GM12878 (cell line): ENCODE data around the gene IFNAR1. TPM values are rescaled to one million over a fixed set of nuclear protein-coding genes. Genes with fewer than 3 reads are reported as not detected.

Experiments
- CBX3 ChIP-seq: fragments of 200-600 bp; sonication (generic); IDR thresholded peaks from 2 replicates; pipeline ENCODE4 v1.6.1; 2016; ENCODE audit warnings: low read depth, borderline replicate concordance
- CHD4 ChIP-seq: fragments of 200-600 bp; sonication (generic); IDR thresholded peaks from 2 replicates; pipeline ENCODE4 v1.6.1; 2016; ENCODE audit warnings: mild to moderate bottlenecking
- CREM ChIP-seq: IDR thresholded peaks from 2 replicates; pipeline ENCODE4 v1.6.1; 2014; ENCODE audit warnings: antibody characterized with exemption, low read depth
- EZH2 ChIP-seq: IDR thresholded peaks from 2 replicates; pipeline ENCODE4 v1.6.1; 2012; ENCODE audit warnings: low read depth, mild to moderate bottlenecking, control low read depth, inconsistent platforms, low read length, borderline replicate concordance; ENCODE audit not compliant: control insufficient read depth
- FOXM1 ChIP-seq: IDR thresholded peaks from 2 replicates; pipeline ENCODE4 v1.6.1; 2012; ENCODE audit warnings: low read depth, mild to moderate bottlenecking, inconsistent platforms, low read length, moderate library complexity
- IKZF1 ChIP-seq: fragments of 450-650 bp; conservative IDR thresholded peaks from 2 replicates; pipeline ENCODE4 v1.6.1; 2017; ENCODE audit warnings: antibody characterized with exemption, mild to moderate bottlenecking
- IKZF2 ChIP-seq, 2 experiments: fragments of 450-650 bp; IDR thresholded peaks; 2 replicates each; pipeline ENCODE4 v1.6.1; 2017; ENCODE audit warnings: mild to moderate bottlenecking in 2 of 2, moderate library complexity in 2 of 2
- IRF4 ChIP-seq: IDR thresholded peaks from 2 replicates; pipeline ENCODE4 v1.6.1; 2011; ENCODE audit warnings: low read depth, low read length
- MEF2B ChIP-seq: fragments of 450-650 bp; IDR thresholded peaks from 2 replicates; pipeline ENCODE4 v1.6.1; 2018; ENCODE audit warnings: mild to moderate bottlenecking, moderate library complexity; ENCODE audit not compliant: partially characterized antibody, poor library complexity, severe bottlenecking
- MYC ChIP-seq: IDR thresholded peaks from 2 replicates; pipeline ENCODE4 v1.6.1; 2011; ENCODE audit warnings: mild to moderate bottlenecking, low read length, moderate library complexity, inconsistent platforms; ENCODE audit not compliant: insufficient read depth, insufficient replicate concordance, insufficient read length, severe bottlenecking
- NBN ChIP-seq: fragments of 450-650 bp; IDR thresholded peaks from 2 replicates; pipeline ENCODE4 v1.6.1; 2016
- RAD21 ChIP-seq: IDR thresholded peaks from 2 replicates; pipeline ENCODE4 v1.6.1; 2011; ENCODE audit warnings: mild to moderate bottlenecking, low read depth, low read length, moderate library complexity; ENCODE audit not compliant: insufficient read depth
- RAD51 ChIP-seq: fragments of 450-650 bp; IDR thresholded peaks from 2 replicates; pipeline ENCODE4 v1.6.1; 2016; ENCODE audit warnings: moderate library complexity, mild to moderate bottlenecking, inconsistent platforms
- RBBP5 ChIP-seq: fragments of 200-600 bp; sonication (generic); conservative IDR thresholded peaks from 2 replicates; pipeline ENCODE4 v1.6.1; 2016
- TARDBP ChIP-seq: IDR thresholded peaks from 2 replicates; pipeline ENCODE4 v1.6.1; 2016; ENCODE audit warnings: borderline replicate concordance
- TCF12 ChIP-seq: IDR thresholded peaks from 2 replicates; pipeline ENCODE4 v1.6.1; 2011; ENCODE audit warnings: low read depth, mild to moderate bottlenecking, low read length
- ZNF207 ChIP-seq: fragments of 450-650 bp; IDR thresholded peaks from 2 replicates; pipeline ENCODE4 v1.6.1; 2014; ENCODE audit warnings: antibody characterized with exemption, mild to moderate bottlenecking, borderline replicate concordance
- ZNF24 ChIP-seq: fragments of 450-650 bp; IDR thresholded peaks from 2 replicates; pipeline ENCODE4 v1.6.1; 2017; ENCODE audit warnings: antibody characterized with exemption, mild to moderate bottlenecking
- polyA plus RNA-seq, 11 experiments: library from polyadenylated mRNA; depleted of rRNA in 4 of 11; unstranded in 6 of 11; stranded (reverse) in 5 of 11; fragments of >200 nt; fragmentation: Nextera tagmentation in 4 of 11; fragmentation: Illumina TruSeq in 1 of 11; extraction: Ambion mirVana in 4 of 11; extraction: Trizol in 1 of 11; gene quantifications; 1 replicate in 1 of 11; 2 replicates in 10 of 11; pipeline versions ENCODE4 v1.2.1 to v1.2.3, GENCODE V29; 2011 to 2016; ENCODE audit warnings: inconsistent platforms in 2 of 11, missing spikeins in 2 of 11, low read depth in 1 of 11
- total RNA-seq, 4 experiments: library from RNA; depleted of rRNA in 3 of 4; stranded (reverse); fragments of >200 nt in 3 of 4; fragmentation: Illumina TruSeq in 1 of 4; extraction: Trizol in 1 of 4; gene quantifications; 2 replicates each; pipeline versions ENCODE4 v1.2.1 to v1.2.3, GENCODE V29; 2013 to 2021
- TF ChIP-seq, protein P1 (sequence below), 3 experiments: IDR thresholded peaks in 2 of 3; conservative IDR thresholded peaks in 1 of 3; 2 replicates each; pipeline ENCODE4 v1.5.1; 2011; ENCODE audit warnings: low read depth in 3 of 3, low read length in 3 of 3, mild to moderate bottlenecking in 3 of 3, control low read depth in 2 of 3, moderate library complexity in 2 of 3, inconsistent platforms in 1 of 3, mixed read lengths in 1 of 3; ENCODE audit not compliant: control insufficient read depth in 2 of 3, insufficient read depth in 1 of 3; ENCODE audit errors: extremely low read depth in 1 of 3
- TF ChIP-seq, protein P2 (sequence below): fragments of 150-350 bp; IDR thresholded peaks from 2 replicates; pipeline ENCODE4 v1.6.1; 2014; ENCODE audit warnings: mild to moderate bottlenecking, low read depth, low read length
- TF ChIP-seq, protein P3 (sequence below): IDR thresholded peaks from 2 replicates; pipeline ENCODE4 v1.6.1; 2011; ENCODE audit warnings: low read depth, mild to moderate bottlenecking, low read length, moderate library complexity, borderline replicate concordance; ENCODE audit errors: extremely low read depth
- TF ChIP-seq, protein P4 (sequence below): fragments of 450-650 bp; IDR thresholded peaks from 2 replicates; pipeline ENCODE4 v1.6.1; 2017; ENCODE audit warnings: mild to moderate bottlenecking, low read depth, inconsistent platforms; ENCODE audit not compliant: poor library complexity, severe bottlenecking

The IFNAR1 gene
- total and polyA plus RNA-seq, 10 of the 15 experiments (the other 5 are each of a cell fraction or from before 2014, with no cell fraction given) = 12.0 to 62.4 (median 24.6) TPM

DNA sequence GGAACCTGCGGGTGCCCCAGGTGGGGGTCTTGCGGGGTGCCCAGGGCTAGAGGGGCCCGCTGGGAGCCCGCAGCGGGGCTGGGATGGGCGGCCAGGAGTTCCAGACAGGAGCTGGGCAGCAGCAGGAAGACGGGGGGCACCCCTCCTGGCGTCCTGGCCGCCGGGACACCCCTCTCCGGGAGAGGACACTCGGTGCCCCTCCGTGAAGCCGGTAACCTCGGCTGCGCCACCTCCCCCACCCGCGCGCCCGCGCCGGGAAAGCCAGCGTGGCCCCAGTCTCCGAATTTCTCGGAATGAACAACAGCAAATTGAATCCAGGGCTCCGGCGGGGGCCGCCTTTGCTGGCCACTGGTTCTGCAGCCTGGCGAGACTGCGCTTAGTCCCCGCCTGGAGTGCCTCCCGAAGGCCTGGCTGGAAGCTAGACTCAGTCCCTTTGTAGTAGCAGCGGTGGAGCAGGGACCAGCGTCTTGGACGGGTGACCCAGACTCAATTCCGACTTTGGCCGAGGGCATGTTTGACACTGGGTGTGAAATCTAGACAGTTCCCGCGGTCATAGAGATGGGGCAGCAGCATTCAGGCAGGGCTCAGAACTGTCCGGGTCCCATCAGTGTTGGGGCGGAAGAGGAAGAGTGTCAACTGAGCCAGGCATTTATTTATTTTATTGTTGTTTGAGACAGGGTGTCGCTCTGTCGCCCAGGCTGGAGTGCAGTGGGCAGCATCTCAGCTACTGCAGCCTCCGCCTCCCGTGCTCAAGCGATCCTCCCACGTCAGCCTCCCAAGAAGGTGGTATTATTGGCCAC is 79.2 kb downstream of the IFNAR1 start (continued):
- TF ChIP-seq, protein P1, sequence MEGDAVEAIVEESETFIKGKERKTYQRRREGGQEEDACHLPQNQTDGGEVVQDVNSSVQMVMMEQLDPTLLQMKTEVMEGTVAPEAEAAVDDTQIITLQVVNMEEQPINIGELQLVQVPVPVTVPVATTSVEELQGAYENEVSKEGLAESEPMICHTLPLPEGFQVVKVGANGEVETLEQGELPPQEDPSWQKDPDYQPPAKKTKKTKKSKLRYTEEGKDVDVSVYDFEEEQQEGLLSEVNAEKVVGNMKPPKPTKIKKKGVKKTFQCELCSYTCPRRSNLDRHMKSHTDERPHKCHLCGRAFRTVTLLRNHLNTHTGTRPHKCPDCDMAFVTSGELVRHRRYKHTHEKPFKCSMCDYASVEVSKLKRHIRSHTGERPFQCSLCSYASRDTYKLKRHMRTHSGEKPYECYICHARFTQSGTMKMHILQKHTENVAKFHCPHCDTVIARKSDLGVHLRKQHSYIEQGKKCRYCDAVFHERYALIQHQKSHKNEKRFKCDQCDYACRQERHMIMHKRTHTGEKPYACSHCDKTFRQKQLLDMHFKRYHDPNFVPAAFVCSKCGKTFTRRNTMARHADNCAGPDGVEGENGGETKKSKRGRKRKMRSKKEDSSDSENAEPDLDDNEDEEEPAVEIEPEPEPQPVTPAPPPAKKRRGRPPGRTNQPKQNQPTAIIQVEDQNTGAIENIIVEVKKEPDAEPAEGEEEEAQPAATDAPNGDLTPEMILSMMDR (IDR thresholded peaks at IDR 0.05 in 2 of 3, conservative IDR thresholded peaks at IDR 0.05 in 1 of 3; ENCODE audit: control insufficient read depth in 2 of 3, extremely low read depth in 1 of 3, insufficient read depth in 1 of 3, low read depth in 3 of 3, low read length in 3 of 3) = no peak
- TF ChIP-seq FOXM1 = no peak
- no peak; the same call in 1 of the 2 replicates for TF ChIP-seq NBN
- TF ChIP-seq MYC = no peak
- TF ChIP-seq CHD4 = no peak
- peak; percentile 30 for TF ChIP-seq IKZF1
- no peak for TF ChIP-seq EZH2
- TF ChIP-seq RBBP5 = no peak
- TF ChIP-seq, protein P2, sequence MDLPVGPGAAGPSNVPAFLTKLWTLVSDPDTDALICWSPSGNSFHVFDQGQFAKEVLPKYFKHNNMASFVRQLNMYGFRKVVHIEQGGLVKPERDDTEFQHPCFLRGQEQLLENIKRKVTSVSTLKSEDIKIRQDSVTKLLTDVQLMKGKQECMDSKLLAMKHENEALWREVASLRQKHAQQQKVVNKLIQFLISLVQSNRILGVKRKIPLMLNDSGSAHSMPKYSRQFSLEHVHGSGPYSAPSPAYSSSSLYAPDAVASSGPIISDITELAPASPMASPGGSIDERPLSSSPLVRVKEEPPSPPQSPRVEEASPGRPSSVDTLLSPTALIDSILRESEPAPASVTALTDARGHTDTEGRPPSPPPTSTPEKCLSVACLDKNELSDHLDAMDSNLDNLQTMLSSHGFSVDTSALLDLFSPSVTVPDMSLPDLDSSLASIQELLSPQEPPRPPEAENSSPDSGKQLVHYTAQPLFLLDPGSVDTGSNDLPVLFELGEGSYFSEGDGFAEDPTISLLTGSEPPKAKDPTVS = no peak
- TF ChIP-seq RAD21 = no peak
- no peak; the same call in 1 of the 2 replicates for TF ChIP-seq ZNF207
- peak in 1 of 2 experiments; percentile 44; a peak in 2 of 4 replicates for TF ChIP-seq IKZF2 (IDR thresholded peaks at IDR 0.05)
- TF ChIP-seq IRF4 = no peak
- TF ChIP-seq, protein P3, sequence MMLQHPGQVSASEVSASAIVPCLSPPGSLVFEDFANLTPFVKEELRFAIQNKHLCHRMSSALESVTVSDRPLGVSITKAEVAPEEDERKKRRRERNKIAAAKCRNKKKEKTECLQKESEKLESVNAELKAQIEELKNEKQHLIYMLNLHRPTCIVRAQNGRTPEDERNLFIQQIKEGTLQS = no peak
- TF ChIP-seq CBX3 = no peak
- no peak for TF ChIP-seq ZNF24
- TF ChIP-seq TARDBP = no peak
- TF ChIP-seq, protein P4, sequence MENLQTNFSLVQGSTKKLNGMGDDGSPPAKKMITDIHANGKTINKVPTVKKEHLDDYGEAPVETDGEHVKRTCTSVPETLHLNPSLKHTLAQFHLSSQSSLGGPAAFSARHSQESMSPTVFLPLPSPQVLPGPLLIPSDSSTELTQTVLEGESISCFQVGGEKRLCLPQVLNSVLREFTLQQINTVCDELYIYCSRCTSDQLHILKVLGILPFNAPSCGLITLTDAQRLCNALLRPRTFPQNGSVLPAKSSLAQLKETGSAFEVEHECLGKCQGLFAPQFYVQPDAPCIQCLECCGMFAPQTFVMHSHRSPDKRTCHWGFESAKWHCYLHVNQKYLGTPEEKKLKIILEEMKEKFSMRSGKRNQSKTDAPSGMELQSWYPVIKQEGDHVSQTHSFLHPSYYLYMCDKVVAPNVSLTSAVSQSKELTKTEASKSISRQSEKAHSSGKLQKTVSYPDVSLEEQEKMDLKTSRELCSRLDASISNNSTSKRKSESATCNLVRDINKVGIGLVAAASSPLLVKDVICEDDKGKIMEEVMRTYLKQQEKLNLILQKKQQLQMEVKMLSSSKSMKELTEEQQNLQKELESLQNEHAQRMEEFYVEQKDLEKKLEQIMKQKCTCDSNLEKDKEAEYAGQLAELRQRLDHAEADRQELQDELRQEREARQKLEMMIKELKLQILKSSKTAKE = no peak
- no peak for TF ChIP-seq CREM
- TF ChIP-seq MEF2B = no peak
- TF ChIP-seq TCF12 = no peak
- no peak for TF ChIP-seq RAD51
